ENCODE data around the gene JADE2.

The JADE2 gene

DNA sequence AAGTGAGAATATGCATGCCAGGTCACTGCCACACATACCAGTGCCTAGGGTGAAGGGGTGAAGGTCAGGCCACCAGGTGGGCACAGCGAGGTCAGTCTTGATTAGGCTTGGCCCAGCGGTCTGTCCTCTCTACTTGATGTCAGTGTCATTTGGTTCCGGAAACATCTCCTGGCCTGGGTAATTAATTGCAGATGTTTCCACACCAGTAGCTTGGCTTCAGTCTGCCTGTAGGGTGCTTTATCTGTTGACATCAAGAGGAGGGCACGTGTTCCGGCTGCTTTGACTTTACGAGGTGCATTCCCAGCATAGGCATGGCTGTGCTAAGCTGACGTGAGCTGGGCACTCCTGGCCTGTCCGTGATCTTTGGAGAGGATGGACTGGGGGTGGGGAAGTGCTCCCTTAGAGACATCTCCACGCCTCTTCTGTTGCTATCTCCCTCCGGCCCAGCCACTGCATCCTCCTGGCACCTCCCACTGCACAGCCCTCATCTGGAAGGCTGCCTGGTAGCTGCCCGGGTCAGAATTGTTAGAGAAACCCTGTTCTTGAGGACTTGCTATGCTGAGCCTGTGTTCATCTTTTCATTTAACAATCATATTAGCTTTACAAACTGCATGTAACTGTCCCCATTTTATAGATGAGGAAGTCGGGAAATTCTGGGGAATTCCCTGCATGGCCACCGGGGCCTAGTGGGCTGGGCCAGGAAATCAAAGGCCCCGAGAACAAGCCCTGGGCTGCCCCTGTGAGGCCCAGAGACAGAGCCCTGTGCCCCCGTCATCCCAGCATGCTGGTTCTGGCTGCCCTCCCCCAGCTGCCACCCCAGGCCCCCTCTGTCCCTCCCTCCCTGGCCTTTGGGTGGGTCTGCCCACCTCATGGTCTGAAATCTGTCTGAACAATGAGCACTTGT is 29.1 kb downstream of the JADE2 start (continued):
- TF ChIP-seq, protein P1, sequence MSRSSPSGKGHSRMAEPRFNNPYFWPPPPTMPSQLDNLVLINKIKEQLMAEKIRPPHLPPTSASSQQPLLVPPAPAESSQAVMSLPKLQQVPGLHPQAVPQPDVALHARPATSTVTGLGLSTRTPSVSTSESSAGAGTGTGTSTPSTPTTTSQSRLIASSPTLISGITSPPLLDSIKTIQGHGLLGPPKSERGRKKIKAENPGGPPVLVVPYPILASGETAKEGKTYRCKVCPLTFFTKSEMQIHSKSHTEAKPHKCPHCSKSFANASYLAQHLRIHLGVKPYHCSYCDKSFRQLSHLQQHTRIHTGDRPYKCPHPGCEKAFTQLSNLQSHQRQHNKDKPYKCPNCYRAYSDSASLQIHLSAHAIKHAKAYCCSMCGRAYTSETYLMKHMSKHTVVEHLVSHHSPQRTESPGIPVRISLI (tag by site-specific recombination; IDR thresholded peaks at IDR 0.05): no peak
- TF ChIP-seq ZNF335 (tag by site-specific recombination; conservative IDR thresholded peaks at IDR 0.05) (peak; percentile 97), ZNF138 (tag by site-specific recombination; IDR thresholded peaks at IDR 0.05; ENCODE audit: borderline replicate concordance) (no peak), ZNF423 (tag by site-specific recombination; IDR thresholded peaks at IDR 0.05) (no peak), GLIS1 (tag by site-specific recombination; IDR thresholded peaks at IDR 0.05) (peak; percentile 74), ZSCAN30 (tag by site-specific recombination; IDR thresholded peaks at IDR 0.05) (no peak), ZNF2 (tag by site-specific recombination; IDR thresholded peaks at IDR 0.05) (no peak), ZNF155 (tag by site-specific recombination; IDR thresholded peaks at IDR 0.05) (no peak), ZFP37 (tag by site-specific recombination; IDR thresholded peaks at IDR 0.05) (no peak), REPIN1 (tag by site-specific recombination; IDR thresholded peaks at IDR 0.05; ENCODE audit: low read depth) (no peak), ZNF114 (tag by site-specific recombination; IDR thresholded peaks at IDR 0.05) (no peak), KLF10 (tag by site-specific recombination; IDR thresholded peaks at IDR 0.05) (no peak), ZNF175 (tag by site-specific recombination; IDR thresholded peaks at IDR 0.05) (no peak), ZNF184 (tag by site-specific recombination; IDR thresholded peaks at IDR 0.05) (no peak), ZBTB17 (tag by site-specific recombination; IDR thresholded peaks at IDR 0.05) (no peak), ZNF133 (tag by site-specific recombination; IDR thresholded peaks at IDR 0.05) (no peak), ZNF302 (tag by site-specific recombination; IDR thresholded peaks at IDR 0.05; ENCODE audit: low read depth) (no peak), ZNF211 (tag by site-specific recombination; IDR thresholded peaks at IDR 0.05; ENCODE audit: low read depth) (no peak), SCRT2 (tag by site-specific recombination; IDR thresholded peaks at IDR 0.05) (0 out of 2 replicates have a peak, but pooled peaks have one; percentile 41)
- TF ChIP-seq, protein P2, sequence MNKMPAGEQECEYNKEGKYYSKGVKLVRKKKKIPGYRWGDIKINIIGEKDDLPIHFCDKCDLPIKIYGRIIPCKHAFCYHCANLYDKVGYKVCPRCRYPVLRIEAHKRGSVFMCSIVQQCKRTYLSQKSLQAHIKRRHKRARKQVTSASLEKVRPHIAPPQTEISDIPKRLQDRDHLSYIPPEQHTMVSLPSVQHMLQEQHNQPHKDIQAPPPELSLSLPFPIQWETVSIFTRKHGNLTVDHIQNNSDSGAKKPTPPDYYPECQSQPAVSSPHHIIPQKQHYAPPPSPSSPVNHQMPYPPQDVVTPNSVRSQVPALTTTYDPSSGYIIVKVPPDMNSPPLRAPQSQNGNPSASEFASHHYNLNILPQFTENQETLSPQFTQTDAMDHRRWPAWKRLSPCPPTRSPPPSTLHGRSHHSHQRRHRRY (tag by site-specific recombination; IDR thresholded peaks at IDR 0.05): no peak
- TF ChIP-seq, protein P3, sequence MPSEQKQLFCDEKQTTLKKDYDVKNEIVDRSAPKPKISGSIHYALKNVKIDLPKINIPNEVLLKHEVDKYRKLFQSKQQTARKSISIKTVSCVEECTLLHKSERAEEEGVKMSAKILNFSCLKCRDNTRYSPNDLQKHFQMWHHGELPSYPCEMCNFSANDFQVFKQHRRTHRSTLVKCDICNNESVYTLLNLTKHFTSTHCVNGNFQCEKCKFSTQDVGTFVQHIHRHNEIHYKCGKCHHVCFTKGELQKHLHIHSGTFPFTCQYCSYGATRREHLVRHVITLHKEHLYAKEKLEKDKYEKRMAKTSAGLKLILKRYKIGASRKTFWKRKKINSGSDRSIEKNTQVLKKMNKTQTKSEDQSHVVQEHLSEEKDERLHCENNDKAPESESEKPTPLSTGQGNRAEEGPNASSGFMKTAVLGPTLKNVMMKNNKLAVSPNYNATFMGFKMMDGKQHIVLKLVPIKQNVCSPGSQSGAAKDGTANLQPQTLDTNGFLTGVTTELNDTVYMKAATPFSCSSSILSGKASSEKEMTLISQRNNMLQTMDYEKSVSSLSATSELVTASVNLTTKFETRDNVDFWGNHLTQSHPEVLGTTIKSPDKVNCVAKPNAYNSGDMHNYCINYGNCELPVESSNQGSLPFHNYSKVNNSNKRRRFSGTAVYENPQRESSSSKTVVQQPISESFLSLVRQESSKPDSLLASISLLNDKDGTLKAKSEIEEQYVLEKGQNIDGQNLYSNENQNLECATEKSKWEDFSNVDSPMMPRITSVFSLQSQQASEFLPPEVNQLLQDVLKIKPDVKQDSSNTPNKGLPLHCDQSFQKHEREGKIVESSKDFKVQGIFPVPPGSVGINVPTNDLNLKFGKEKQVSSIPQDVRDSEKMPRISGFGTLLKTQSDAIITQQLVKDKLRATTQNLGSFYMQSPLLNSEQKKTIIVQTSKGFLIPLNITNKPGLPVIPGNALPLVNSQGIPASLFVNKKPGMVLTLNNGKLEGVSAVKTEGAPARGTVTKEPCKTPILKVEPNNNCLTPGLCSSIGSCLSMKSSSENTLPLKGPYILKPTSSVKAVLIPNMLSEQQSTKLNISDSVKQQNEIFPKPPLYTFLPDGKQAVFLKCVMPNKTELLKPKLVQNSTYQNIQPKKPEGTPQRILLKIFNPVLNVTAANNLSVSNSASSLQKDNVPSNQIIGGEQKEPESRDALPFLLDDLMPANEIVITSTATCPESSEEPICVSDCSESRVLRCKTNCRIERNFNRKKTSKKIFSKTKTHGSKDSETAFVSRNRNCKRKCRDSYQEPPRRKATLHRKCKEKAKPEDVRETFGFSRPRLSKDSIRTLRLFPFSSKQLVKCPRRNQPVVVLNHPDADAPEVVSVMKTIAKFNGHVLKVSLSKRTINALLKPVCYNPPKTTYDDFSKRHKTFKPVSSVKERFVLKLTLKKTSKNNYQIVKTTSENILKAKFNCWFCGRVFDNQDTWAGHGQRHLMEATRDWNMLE (tag by site-specific recombination; conservative IDR thresholded peaks at IDR 0.05; ENCODE audit: low read depth): no peak
- TF ChIP-seq, protein P4, sequence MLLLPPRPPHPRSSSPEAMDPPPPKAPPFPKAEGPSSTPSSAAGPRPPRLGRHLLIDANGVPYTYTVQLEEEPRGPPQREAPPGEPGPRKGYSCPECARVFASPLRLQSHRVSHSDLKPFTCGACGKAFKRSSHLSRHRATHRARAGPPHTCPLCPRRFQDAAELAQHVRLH (tag by site-specific recombination; IDR thresholded peaks at IDR 0.05): no peak
- TF ChIP-seq, protein P5, sequence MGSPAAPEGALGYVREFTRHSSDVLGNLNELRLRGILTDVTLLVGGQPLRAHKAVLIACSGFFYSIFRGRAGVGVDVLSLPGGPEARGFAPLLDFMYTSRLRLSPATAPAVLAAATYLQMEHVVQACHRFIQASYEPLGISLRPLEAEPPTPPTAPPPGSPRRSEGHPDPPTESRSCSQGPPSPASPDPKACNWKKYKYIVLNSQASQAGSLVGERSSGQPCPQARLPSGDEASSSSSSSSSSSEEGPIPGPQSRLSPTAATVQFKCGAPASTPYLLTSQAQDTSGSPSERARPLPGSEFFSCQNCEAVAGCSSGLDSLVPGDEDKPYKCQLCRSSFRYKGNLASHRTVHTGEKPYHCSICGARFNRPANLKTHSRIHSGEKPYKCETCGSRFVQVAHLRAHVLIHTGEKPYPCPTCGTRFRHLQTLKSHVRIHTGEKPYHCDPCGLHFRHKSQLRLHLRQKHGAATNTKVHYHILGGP (tag by site-specific recombination; IDR thresholded peaks at IDR 0.05): no peak
- TF ChIP-seq, protein P6, sequence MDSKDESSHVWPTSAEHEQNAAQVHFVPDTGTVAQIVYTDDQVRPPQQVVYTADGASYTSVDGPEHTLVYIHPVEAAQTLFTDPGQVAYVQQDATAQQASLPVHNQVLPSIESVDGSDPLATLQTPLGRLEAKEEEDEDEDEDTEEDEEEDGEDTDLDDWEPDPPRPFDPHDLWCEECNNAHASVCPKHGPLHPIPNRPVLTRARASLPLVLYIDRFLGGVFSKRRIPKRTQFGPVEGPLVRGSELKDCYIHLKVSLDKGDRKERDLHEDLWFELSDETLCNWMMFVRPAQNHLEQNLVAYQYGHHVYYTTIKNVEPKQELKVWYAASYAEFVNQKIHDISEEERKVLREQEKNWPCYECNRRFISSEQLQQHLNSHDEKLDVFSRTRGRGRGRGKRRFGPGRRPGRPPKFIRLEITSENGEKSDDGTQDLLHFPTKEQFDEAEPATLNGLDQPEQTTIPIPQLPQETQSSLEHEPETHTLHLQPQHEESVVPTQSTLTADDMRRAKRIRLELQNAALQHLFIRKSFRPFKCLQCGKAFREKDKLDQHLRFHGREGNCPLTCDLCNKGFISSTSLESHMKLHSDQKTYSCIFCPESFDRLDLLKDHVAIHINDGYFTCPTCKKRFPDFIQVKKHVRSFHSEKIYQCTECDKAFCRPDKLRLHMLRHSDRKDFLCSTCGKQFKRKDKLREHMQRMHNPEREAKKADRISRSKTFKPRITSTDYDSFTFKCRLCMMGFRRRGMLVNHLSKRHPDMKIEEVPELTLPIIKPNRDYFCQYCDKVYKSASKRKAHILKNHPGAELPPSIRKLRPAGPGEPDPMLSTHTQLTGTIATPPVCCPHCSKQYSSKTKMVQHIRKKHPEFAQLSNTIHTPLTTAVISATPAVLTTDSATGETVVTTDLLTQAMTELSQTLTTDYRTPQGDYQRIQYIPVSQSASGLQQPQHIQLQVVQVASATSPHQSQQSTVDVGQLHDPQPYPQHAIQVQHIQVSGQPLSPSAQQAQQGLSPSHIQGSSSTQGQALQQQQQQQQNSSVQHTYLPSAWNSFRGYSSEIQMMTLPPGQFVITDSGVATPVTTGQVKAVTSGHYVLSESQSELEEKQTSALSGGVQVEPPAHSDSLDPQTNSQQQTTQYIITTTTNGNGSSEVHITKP (tag by site-specific recombination; IDR thresholded peaks at IDR 0.05): peak; percentile 53; the same call in 1 of the 2 replicates
- TF ChIP-seq, protein P7, sequence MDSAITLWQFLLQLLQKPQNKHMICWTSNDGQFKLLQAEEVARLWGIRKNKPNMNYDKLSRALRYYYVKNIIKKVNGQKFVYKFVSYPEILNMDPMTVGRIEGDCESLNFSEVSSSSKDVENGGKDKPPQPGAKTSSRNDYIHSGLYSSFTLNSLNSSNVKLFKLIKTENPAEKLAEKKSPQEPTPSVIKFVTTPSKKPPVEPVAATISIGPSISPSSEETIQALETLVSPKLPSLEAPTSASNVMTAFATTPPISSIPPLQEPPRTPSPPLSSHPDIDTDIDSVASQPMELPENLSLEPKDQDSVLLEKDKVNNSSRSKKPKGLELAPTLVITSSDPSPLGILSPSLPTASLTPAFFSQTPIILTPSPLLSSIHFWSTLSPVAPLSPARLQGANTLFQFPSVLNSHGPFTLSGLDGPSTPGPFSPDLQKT (IDR thresholded peaks at IDR 0.05; ENCODE audit: borderline replicate concordance, low read depth, low read length): no peak
